NCI-H187 treated with DMSO at 0.1 percent for 48 hours (cell line): ENCODE data around the gene GPR32.
"Not testable (repeated sequence)": the region's sequence is repeated elsewhere in the genome, so short reads cannot be mapped to it uniquely, and the experiment has no call there.

Experiments used
- DNase-seq: peaks from one replicate; lab custom pipeline; 2025; lab: John Stamatoyannopoulos, UW

GPR32 gene

GRCh38 chr19:50747141-50747540, 23.1 kb upstream of the GPR32 start:
- DNase-seq, result not testable (repeated sequence)

- DNase-seq, result no peak
These were observed 20.8 kb upstream of the GPR32 start for GRCh38 chr19:50749490-50749889.

GRCh38 chr19:50750010-50750409, 20.3 kb upstream of the GPR32 start:
- DNase-seq, result no peak

- DNase-seq, result no peak
These were observed 16.4 kb upstream of the GPR32 start for GRCh38 chr19:50753879-50754278.

- DNase-seq, result not testable (repeated sequence)
These were observed 14.0 kb upstream of the GPR32 start for GRCh38 chr19:50756244-50756643.

GRCh38 chr19:50757624-50758023, 12.6 kb upstream of the GPR32 start:
- DNase-seq, result not testable (repeated sequence)

- not testable (repeated sequence) for DNase-seq
These were observed 11.2 kb upstream of the GPR32 start for GRCh38 chr19:50759076-50759475.

- DNase-seq, result no peak
These were observed 10.4 kb upstream of the GPR32 start for GRCh38 chr19:50759886-50760285.

- not testable (repeated sequence) for DNase-seq
These were observed 8.8 kb upstream of the GPR32 start for GRCh38 chr19:50761501-50761900.

- DNase-seq, result not testable (repeated sequence)
These were observed 6.7 kb upstream of the GPR32 start for GRCh38 chr19:50763521-50763920.

- no peak for DNase-seq
These were observed 5.9 kb upstream of the GPR32 start for GRCh38 chr19:50764409-50764808.

GRCh38 chr19:50766746-50767145, 3.5 kb upstream of the GPR32 start:
- DNase-seq, result not testable (repeated sequence)

- DNase-seq, result not testable (repeated sequence)
These were observed 3.0 kb upstream of the GPR32 start for GRCh38 chr19:50767263-50767662.

GRCh38 chr19:50768277-50768676, 2.0 kb upstream of the GPR32 start:
- no peak for DNase-seq

- no peak for DNase-seq
These were observed 624 bp downstream of the GPR32 start for GRCh38 chr19:50770888-50771287.

GRCh38 chr19:50772476-50772875, 2.2 kb downstream of the GPR32 start:
- no peak for DNase-seq

GRCh38 chr19:50772912-50773311, 2.6 kb downstream of the GPR32 start:
- not testable (repeated sequence) for DNase-seq

- DNase-seq, result not testable (repeated sequence)
These were observed 3.2 kb downstream of the GPR32 start for GRCh38 chr19:50773454-50773853.

- DNase-seq, result no peak
These were observed 5.9 kb downstream of the GPR32 start for GRCh38 chr19:50776131-50776530.

- no peak for DNase-seq
These were observed 7.0 kb downstream of the GPR32 start for GRCh38 chr19:50777261-50777660.

- no peak for DNase-seq
These were observed 7.6 kb downstream of the GPR32 start for GRCh38 chr19:50777830-50778303.

GRCh38 chr19:50778906-50779430, 8.7 kb downstream of the GPR32 start:
- DNase-seq, result no peak

GRCh38 chr19:50779504-50780457, 9.5 kb downstream of the GPR32 start:
- DNase-seq, result no peak
